ENCODE results near the gene KLHL2.
"Not testable (repeated sequence)": the region's sequence is repeated elsewhere in the genome, so short reads cannot be mapped to it uniquely, and the experiment has no call there.

Gene KLHL2

DNA sequence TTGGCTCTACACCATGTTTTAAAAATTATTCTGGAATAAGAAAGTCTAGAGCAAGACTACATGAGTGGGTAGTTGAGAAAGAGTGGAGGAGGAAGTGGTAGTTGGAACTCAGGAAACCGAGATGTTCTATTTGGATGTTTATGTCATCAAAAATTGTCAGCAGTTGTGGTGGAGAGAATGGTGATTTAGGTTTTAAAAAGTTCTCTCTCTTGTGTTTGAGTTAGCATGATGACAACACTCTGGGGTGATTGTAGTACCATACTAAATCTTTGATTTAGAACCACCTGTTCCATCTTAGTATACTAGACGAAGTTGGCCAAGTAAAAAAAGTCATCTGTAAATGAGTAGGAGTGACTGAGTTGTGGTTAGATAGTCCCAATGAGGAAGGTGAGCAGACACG lies 40.7 kb downstream of the KLHL2 start:
- H3K9me3 ChIP-seq (ENCODE audit: insufficient read depth, low read length) = no peaks in the 10 kb centered on the region
- no peaks in the 10 kb centered on the region for H3K27me3 ChIP-seq (ENCODE audit: insufficient read depth, insufficient read length)
- no peak overlapping the region for H3K9ac ChIP-seq (ENCODE audit: insufficient read length, low read depth)
- no peak for TF ChIP-seq ZNF274 (IDR thresholded peaks at IDR 0.05; ENCODE audit: low read depth, low read length)
- no peak for TF ChIP-seq SUZ12 (IDR thresholded peaks at IDR 0.05; ENCODE audit: extremely low read depth, insufficient read depth, insufficient read length)
- TF ChIP-seq YY1 (IDR thresholded peaks at IDR 0.05; ENCODE audit: insufficient read depth, insufficient read length) = no peak
- H3K4me3 ChIP-seq (ENCODE audit: insufficient read length, low read depth) = no peak overlapping the region
- H3K4me1 ChIP-seq (ENCODE audit: insufficient read depth, insufficient read length) = no peaks in the 10 kb centered on the region
- no peak for DNase-seq (ENCODE audit: low read depth, low spot score)
- no peaks in the 10 kb centered on the region for H3K36me3 ChIP-seq (ENCODE audit: insufficient read depth, insufficient read length, low read length)

DNA sequence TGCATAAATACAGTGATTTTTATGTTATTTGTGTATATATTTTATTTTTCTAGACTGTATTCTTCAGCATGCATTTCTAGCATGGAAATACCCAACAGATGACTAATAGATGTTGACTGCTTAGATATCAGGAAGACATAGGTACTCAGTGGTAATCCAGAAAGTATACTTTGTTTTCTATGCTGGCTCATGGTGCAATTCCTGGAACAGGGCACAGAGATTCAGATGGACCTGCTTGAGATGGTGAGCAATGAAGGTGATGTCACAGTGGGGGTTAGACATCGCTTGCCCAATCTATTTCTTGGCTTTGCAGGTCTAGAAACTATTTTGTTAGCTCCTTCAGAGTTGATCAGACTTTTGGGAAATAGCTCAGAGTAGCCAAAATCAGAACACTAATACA lies 41.5 kb downstream of the KLHL2 start:
- H3K4me1 ChIP-seq (ENCODE audit: insufficient read depth, insufficient read length); H3K9me3 ChIP-seq (ENCODE audit: insufficient read depth, low read length); H3K36me3 ChIP-seq (ENCODE audit: insufficient read depth, insufficient read length, low read length); H3K27me3 ChIP-seq (ENCODE audit: insufficient read depth, insufficient read length); H3K4me3 ChIP-seq (ENCODE audit: insufficient read length, low read depth); H3K9ac ChIP-seq (ENCODE audit: insufficient read length, low read depth); DNase-seq (ENCODE audit: low read depth, low spot score): not testable (repeated sequence)

DNA sequence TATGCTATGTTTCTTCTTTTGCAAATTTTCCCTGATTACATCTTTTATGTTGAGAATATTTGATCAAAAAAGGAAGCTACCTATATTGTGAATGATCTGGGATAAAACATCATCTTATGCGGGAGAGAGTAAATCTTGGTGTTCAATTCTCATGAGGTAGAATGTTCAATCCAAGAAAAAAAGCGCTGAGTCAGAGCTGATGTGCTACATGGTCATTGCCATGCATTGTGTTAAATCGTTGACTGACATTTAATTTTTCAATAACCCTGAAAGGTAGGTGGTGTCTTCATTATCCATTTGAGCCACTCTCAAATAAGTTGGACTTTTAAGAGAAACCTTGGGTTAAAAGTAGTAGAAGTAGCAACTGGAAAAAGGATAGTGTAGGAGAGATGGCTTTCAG lies 47.4 kb downstream of the KLHL2 start:
- not testable (repeated sequence) for DNase-seq (ENCODE audit: low read depth, low spot score); H3K4me1 ChIP-seq (ENCODE audit: insufficient read depth, insufficient read length); H3K27me3 ChIP-seq (ENCODE audit: insufficient read depth, insufficient read length); H3K9me3 ChIP-seq (ENCODE audit: insufficient read depth, low read length); H3K4me3 ChIP-seq (ENCODE audit: insufficient read length, low read depth); H3K36me3 ChIP-seq (ENCODE audit: insufficient read depth, insufficient read length, low read length); H3K9ac ChIP-seq (ENCODE audit: insufficient read length, low read depth)

DNA sequence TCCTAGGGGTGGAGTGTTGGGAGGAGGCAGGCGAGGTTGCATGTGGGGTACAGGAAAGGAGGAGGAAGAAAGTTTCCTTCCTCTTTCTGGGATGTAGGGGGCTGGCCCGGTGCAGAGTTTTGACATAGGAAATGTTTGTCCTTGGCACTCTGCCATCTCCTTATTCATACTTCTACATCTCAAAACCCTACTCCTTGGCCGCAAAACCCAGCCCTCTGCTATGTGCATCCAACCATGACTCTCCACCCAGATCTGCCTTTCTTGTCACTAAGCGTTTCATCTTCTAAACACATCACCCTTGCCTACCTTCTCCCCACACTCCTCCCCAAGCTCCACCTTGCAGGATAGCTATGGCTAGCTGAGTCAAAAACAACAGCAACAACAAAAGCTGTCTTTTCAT lies 48.1 kb downstream of the KLHL2 start:
- not testable (repeated sequence) for H3K4me3 ChIP-seq (ENCODE audit: insufficient read length, low read depth); H3K9me3 ChIP-seq (ENCODE audit: insufficient read depth, low read length); H3K27me3 ChIP-seq (ENCODE audit: insufficient read depth, insufficient read length); H3K9ac ChIP-seq (ENCODE audit: insufficient read length, low read depth); H3K4me1 ChIP-seq (ENCODE audit: insufficient read depth, insufficient read length); DNase-seq (ENCODE audit: low read depth, low spot score); H3K36me3 ChIP-seq (ENCODE audit: insufficient read depth, insufficient read length, low read length)

DNA sequence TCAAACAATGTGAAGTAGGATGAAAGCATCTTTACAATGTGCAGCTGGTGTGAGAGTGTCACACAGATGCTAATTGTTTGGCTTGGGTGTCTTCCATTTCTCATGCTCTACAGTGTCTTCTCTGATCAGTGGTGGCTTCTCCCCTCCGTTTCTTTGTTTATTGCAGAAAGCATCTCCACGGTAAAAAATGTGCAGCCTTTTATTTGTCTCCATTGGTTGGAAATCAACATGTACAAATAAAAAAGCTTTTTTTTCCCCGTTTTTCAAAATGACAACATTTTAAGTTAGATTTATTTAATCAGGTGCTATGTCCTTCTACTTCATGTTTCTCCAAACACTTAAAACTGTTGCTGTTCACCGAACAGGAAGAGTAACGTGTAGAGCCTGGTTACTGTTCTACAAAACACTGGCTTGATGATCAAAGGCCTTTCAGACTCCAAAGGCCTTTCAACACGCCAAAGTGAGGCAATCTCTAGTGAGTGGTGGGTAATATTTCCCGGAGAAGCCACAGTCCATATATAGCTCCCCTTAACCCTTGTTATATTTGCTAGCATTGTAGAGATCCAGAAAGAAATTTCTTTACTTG lies 48.8 kb downstream of the KLHL2 start:
- not testable (repeated sequence) for H3K4me3 ChIP-seq (ENCODE audit: insufficient read length, low read depth); H3K9ac ChIP-seq (ENCODE audit: insufficient read length, low read depth); H3K4me1 ChIP-seq (ENCODE audit: insufficient read depth, insufficient read length); H3K9me3 ChIP-seq (ENCODE audit: insufficient read depth, low read length); DNase-seq (ENCODE audit: low read depth, low spot score); H3K36me3 ChIP-seq (ENCODE audit: insufficient read depth, insufficient read length, low read length); H3K27me3 ChIP-seq (ENCODE audit: insufficient read depth, insufficient read length)

DNA sequence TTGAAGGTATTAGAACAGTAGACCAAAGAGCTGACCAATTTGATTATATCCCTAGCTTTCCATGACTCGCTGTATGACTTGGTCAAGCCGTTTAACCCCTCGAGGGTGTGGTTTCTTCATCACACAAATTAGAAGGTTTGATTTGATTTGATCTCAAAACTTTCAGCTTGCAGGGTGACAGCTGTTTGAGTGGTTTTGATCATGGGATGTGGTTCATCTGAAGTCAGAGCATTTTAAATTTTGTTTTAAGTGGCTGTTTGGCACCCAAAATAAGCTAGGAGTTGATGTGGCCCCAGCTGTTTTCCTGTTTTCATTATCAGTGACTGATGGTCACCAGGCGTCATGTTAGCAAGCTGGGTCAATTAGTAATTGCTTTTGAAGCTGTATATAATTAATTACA lies 52.4 kb downstream of the KLHL2 start:
- not testable (repeated sequence) for H3K9ac ChIP-seq (ENCODE audit: insufficient read length, low read depth); H3K27me3 ChIP-seq (ENCODE audit: insufficient read depth, insufficient read length); H3K36me3 ChIP-seq (ENCODE audit: insufficient read depth, insufficient read length, low read length); H3K4me1 ChIP-seq (ENCODE audit: insufficient read depth, insufficient read length); H3K9me3 ChIP-seq (ENCODE audit: insufficient read depth, low read length); DNase-seq (ENCODE audit: low read depth, low spot score); H3K4me3 ChIP-seq (ENCODE audit: insufficient read length, low read depth)

DNA sequence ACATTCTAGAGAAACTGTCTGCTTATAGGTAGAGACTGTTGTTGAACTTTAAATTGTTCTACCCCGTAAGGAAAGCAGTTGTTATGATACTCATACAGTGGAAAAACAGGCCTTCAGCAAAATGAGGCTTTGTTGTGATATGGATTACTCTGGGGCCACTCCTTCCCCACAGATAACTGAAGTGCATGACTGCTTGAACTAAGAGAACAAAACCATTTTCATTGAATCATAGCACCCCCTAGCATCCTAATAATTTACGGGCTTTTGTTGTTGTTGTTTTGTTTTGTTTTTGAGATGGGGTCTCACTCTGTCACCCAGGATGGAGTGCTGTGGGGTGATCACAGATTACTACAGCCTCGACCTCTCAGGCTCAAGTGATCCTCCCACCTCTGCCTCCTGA lies 54.9 kb downstream of the KLHL2 start:
- H3K9me3 ChIP-seq (ENCODE audit: insufficient read depth, low read length); H3K27me3 ChIP-seq (ENCODE audit: insufficient read depth, insufficient read length); DNase-seq (ENCODE audit: low read depth, low spot score); H3K4me3 ChIP-seq (ENCODE audit: insufficient read length, low read depth); H3K4me1 ChIP-seq (ENCODE audit: insufficient read depth, insufficient read length); H3K36me3 ChIP-seq (ENCODE audit: insufficient read depth, insufficient read length, low read length); H3K9ac ChIP-seq (ENCODE audit: insufficient read length, low read depth): not testable (repeated sequence)

DNA sequence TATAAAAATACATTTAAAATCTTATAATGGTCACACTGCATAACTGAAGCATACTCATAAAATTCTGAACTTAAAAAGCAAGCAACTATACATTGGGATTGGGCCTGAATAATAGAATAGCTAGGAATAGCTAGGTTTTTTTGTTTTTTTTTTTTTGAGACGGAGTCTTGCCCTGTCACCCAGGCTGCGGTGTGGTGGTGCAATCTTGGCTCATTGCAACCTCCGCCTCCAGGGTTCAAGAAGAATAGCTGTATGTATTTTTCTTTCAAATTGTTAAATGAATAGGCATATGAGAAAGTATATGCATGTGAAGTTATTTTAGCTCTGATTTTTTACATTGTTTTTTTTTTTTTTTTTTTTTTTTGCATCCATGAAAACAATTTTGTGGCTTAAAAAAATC lies 56.1 kb downstream of the KLHL2 start:
- H3K9me3 ChIP-seq (ENCODE audit: insufficient read depth, low read length) = not testable (repeated sequence)

DNA sequence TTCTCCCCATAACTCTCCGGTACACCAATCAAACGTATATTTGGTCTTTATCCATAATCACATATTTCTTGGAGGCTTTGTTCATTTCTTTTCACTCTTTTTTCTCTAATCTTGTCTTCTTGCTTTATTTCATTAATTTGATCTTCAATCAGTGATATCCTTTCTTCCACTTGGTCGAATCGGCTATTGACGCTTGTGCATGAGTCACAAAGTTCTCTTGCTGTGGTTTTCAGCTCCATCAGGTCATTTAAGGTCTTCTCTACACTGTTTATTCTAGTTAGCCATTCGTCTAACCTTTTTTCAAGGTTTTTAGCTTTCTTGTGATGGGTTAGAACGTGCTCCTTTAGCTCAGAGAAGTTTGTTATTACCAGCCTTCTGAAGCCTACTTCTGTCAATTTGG lies 62.6 kb downstream of the KLHL2 start:
- H3K9ac ChIP-seq (ENCODE audit: insufficient read length, low read depth); H3K36me3 ChIP-seq (ENCODE audit: insufficient read depth, insufficient read length, low read length); H3K4me1 ChIP-seq (ENCODE audit: insufficient read depth, insufficient read length); H3K4me3 ChIP-seq (ENCODE audit: insufficient read length, low read depth); DNase-seq (ENCODE audit: low read depth, low spot score); H3K9me3 ChIP-seq (ENCODE audit: insufficient read depth, low read length); H3K27me3 ChIP-seq (ENCODE audit: insufficient read depth, insufficient read length): not testable (repeated sequence)

More for the DNA sequence above, 56.1 kb downstream of the KLHL2 start:
- H3K4me1 ChIP-seq (ENCODE audit: insufficient read depth, insufficient read length); H3K27me3 ChIP-seq (ENCODE audit: insufficient read depth, insufficient read length); H3K4me3 ChIP-seq (ENCODE audit: insufficient read length, low read depth); DNase-seq (ENCODE audit: low read depth, low spot score); H3K9ac ChIP-seq (ENCODE audit: insufficient read length, low read depth); H3K36me3 ChIP-seq (ENCODE audit: insufficient read depth, insufficient read length, low read length): not testable (repeated sequence)

DNA sequence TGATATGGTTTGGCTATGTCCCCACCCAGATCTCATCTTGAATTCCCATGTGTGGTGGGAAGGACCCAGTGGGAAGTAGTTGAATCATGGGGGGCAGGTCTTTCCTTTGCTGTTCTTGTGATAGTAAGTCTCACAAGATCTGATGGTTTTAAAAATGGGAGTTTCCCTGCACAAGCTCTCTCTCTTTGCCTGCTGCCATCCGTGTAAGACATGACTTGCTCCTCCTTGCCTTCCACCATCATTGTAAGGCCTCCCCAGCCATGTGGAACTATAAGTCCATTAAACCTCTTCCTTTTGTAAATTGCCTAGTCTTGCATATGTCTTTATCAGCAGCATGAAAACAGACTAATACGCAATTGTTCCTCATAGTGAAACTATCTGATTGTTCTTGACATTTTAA lies 66.1 kb downstream of the KLHL2 start:
- H3K9ac ChIP-seq (ENCODE audit: insufficient read length, low read depth); H3K4me1 ChIP-seq (ENCODE audit: insufficient read depth, insufficient read length); DNase-seq (ENCODE audit: low read depth, low spot score); H3K36me3 ChIP-seq (ENCODE audit: insufficient read depth, insufficient read length, low read length); H3K27me3 ChIP-seq (ENCODE audit: insufficient read depth, insufficient read length); H3K9me3 ChIP-seq (ENCODE audit: insufficient read depth, low read length); H3K4me3 ChIP-seq (ENCODE audit: insufficient read length, low read depth): not testable (repeated sequence)

DNA sequence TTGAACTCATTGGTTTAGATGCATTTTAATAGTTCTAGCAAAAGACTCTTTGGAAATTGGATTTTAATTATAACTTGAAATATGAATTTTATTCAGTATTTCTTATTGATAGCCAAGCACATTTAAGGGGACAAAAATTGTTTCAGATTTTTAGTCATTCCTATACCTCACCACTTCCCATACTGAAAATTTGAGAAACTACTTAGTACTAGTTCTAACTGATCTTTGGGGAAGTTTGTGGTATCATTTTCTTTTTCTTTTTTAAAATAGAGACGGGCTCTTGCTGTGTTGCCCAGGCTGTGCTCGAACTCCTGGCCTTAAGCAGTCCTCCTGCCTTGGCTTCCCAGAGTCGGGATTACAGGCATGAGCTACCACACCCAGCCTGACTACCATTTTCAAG lies 68.0 kb downstream of the KLHL2 start:
- not testable (repeated sequence) for H3K9me3 ChIP-seq (ENCODE audit: insufficient read depth, low read length); H3K9ac ChIP-seq (ENCODE audit: insufficient read length, low read depth); H3K27me3 ChIP-seq (ENCODE audit: insufficient read depth, insufficient read length); H3K4me1 ChIP-seq (ENCODE audit: insufficient read depth, insufficient read length); H3K4me3 ChIP-seq (ENCODE audit: insufficient read length, low read depth); H3K36me3 ChIP-seq (ENCODE audit: insufficient read depth, insufficient read length, low read length); DNase-seq (ENCODE audit: low read depth, low spot score)

DNA sequence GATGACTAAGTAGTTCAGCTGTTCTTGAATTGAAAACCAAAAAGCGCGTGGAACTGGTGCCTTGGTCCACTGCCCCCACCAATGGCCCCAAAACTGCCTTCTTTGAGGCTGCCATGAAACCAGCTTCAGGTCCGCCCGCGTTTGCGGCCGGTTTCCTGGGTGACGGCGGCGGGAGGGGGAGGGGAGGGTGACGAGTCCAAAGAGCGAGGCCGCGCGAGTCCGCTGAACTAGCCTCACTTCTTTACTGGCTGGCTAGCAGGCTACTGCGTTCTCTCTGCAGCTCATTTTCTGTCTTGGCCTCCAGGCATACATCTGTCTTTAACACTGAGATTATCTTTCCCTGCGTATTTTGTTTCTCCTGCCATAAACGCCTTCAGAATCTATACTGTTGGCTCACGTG lies 72.2 kb downstream of the KLHL2 start:
- not testable (repeated sequence) for H3K36me3 ChIP-seq (ENCODE audit: insufficient read depth, insufficient read length, low read length); H3K27me3 ChIP-seq (ENCODE audit: insufficient read depth, insufficient read length); H3K9me3 ChIP-seq (ENCODE audit: insufficient read depth, low read length); H3K4me3 ChIP-seq (ENCODE audit: insufficient read length, low read depth); H3K4me1 ChIP-seq (ENCODE audit: insufficient read depth, insufficient read length); H3K9ac ChIP-seq (ENCODE audit: insufficient read length, low read depth); DNase-seq (ENCODE audit: low read depth, low spot score)

Data from NT2/D1 (cell line).